ENCODE results near the gene SOST. TPM values are rescaled to one million over a fixed set of nuclear protein-coding genes. Genes with fewer than 3 reads are reported as not detected.

The SOST gene
- total RNA-seq, 1 donor from 2014 or later = not detected

- peak overlapping the region; percentile 21 for H3K4me3 Mint-ChIP-seq (ENCODE audit: unreplicated experiment)
- no peak for TF ChIP-seq EZH2 (IDR thresholded peaks at IDR 0.05; ENCODE audit: insufficient read depth, low read length)
- TF ChIP-seq, protein P1, sequence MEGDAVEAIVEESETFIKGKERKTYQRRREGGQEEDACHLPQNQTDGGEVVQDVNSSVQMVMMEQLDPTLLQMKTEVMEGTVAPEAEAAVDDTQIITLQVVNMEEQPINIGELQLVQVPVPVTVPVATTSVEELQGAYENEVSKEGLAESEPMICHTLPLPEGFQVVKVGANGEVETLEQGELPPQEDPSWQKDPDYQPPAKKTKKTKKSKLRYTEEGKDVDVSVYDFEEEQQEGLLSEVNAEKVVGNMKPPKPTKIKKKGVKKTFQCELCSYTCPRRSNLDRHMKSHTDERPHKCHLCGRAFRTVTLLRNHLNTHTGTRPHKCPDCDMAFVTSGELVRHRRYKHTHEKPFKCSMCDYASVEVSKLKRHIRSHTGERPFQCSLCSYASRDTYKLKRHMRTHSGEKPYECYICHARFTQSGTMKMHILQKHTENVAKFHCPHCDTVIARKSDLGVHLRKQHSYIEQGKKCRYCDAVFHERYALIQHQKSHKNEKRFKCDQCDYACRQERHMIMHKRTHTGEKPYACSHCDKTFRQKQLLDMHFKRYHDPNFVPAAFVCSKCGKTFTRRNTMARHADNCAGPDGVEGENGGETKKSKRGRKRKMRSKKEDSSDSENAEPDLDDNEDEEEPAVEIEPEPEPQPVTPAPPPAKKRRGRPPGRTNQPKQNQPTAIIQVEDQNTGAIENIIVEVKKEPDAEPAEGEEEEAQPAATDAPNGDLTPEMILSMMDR (IDR thresholded peaks at IDR 0.05; ENCODE audit: insufficient read depth, low read depth, low read length) = no peak
- FAIRE-seq (peak; percentile 47), DNase-seq (ENCODE audit: low read depth) (no peak)
- Histone ChIP-seq H3K9ac (ENCODE audit: low read length) (no peak overlapping the region), H3K36me3 (ENCODE audit: insufficient read depth, low read length) (no peaks in the 10 kb centered on the region), H3K4me2 (ENCODE audit: low read length) (no peak overlapping the region), H2AFZ (ENCODE audit: low read depth, low read length) (no peak overlapping the region), H3K79me2 (ENCODE audit: insufficient read depth, low read length) (no peaks in the 10 kb centered on the region), H3K27ac (ENCODE audit: low read depth, low read length) (no peak overlapping the region), H3K27me3 (ENCODE audit: insufficient read depth, low read length) (no peaks in the 10 kb centered on the region), H3K4me1 (ENCODE audit: insufficient read depth, low read length) (peaks cover 6% of the 10 kb centered on the region), H3K4me3 (ENCODE audit: insufficient read depth, low read depth, low read length) (no peak overlapping the region), H3K9me3 (ENCODE audit: insufficient read depth, low read depth, low read length) (no peaks in the 10 kb centered on the region), H4K20me1 (ENCODE audit: insufficient read depth, low read length) (no peaks in the 10 kb centered on the region)
- peaks cover 8% of the 10 kb centered on the region for H3K27me3 Mint-ChIP-seq (ENCODE audit: low read depth, unreplicated experiment)
- H3K36me3 Mint-ChIP-seq (ENCODE audit: low read depth, unreplicated experiment) = no peaks in the 10 kb centered on the region
- no peaks in the 10 kb centered on the region for H3K9me3 Mint-ChIP-seq (ENCODE audit: unreplicated experiment)
- H3K27ac Mint-ChIP-seq (ENCODE audit: unreplicated experiment) = no peak overlapping the region
- peaks cover 22% of the 10 kb centered on the region for H3K4me1 Mint-ChIP-seq (ENCODE audit: low read depth, unreplicated experiment)
These were observed 39.0 kb downstream of the SOST start for GRCh38 chr17:43719578-43719977.

DNA sequence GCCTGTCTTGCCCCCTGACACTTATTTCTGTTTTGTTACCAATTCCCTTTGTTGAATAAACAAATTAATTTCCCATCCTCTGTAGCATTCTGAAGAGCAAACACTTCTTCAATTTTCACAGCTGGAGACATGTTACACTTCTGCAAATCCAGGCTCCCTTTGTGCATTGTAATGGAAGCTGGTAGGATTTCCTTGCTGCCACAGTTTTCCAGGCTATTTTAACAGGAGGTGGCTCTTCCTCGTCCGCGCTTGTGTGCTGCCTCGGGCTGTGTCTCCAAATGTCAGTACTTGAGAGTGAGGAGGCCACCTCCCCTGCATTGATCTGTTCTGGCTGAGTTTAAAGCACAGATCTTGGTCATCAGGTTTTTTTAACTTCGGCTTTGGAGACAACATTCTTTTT lies 40.0 kb downstream of the SOST start:
- H3K79me2 ChIP-seq (ENCODE audit: insufficient read depth, low read length) = no peaks in the 10 kb centered on the region
- no peaks in the 10 kb centered on the region for H3K36me3 ChIP-seq (ENCODE audit: insufficient read depth, low read length)
- H3K27me3 ChIP-seq (ENCODE audit: insufficient read depth, low read length) = no peaks in the 10 kb centered on the region
- no peaks in the 10 kb centered on the region for H3K9me3 ChIP-seq (ENCODE audit: insufficient read depth, low read depth, low read length)
- Mint-ChIP-seq H3K4me1 (ENCODE audit: low read depth, unreplicated experiment) (peaks cover 20% of the 10 kb centered on the region), H3K9me3 (ENCODE audit: unreplicated experiment) (no peaks in the 10 kb centered on the region), H3K36me3 (ENCODE audit: low read depth, unreplicated experiment) (no peaks in the 10 kb centered on the region), H3K4me3 (ENCODE audit: unreplicated experiment) (no peak overlapping the region), H3K27ac (ENCODE audit: unreplicated experiment) (no peak overlapping the region), H3K27me3 (ENCODE audit: low read depth, unreplicated experiment) (peaks cover 8% of the 10 kb centered on the region)
- H2AFZ ChIP-seq (ENCODE audit: low read depth, low read length) = no peak overlapping the region
- no peak overlapping the region for H3K4me2 ChIP-seq (ENCODE audit: low read length)
- FAIRE-seq (no peak), DNase-seq (ENCODE audit: low read depth) (no peak)
- no peaks in the 10 kb centered on the region for H4K20me1 ChIP-seq (ENCODE audit: insufficient read depth, low read length)
- TF ChIP-seq, protein P1 (IDR thresholded peaks at IDR 0.05; ENCODE audit: insufficient read depth, low read depth, low read length) = no peak
- no peak for TF ChIP-seq EZH2 (IDR thresholded peaks at IDR 0.05; ENCODE audit: insufficient read depth, low read length)
- no peak overlapping the region for H3K27ac ChIP-seq (ENCODE audit: low read depth, low read length)
- H3K4me1 ChIP-seq (ENCODE audit: insufficient read depth, low read length) = peaks cover 9% of the 10 kb centered on the region
- no peak overlapping the region for H3K4me3 ChIP-seq (ENCODE audit: insufficient read depth, low read depth, low read length)
- no peak overlapping the region for H3K9ac ChIP-seq (ENCODE audit: low read length)

DNA sequence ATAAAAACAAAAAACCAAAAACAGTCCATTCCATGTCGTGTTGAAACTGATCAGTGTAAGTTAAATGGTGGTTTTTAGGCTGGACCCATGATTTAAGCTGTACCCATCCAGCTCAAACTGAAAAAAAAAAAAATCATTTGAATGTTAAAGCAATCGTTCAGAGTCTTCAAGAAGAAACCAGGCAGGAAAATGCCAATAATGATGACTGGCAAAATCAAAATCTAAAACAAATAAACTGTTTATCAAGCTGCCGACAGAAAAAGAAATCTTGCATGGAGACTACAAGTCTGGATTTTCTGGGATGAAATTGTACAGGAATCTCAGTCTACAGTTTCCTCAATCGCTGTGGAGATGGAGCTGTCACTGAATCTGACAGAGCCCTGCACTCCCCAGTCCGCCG lies 40.7 kb downstream of the SOST start:
- DNase-seq (ENCODE audit: low read depth) = no peak
- no peak for TF ChIP-seq EZH2 (IDR thresholded peaks at IDR 0.05; ENCODE audit: insufficient read depth, low read length)
- TF ChIP-seq, protein P1 (IDR thresholded peaks at IDR 0.05; ENCODE audit: insufficient read depth, low read depth, low read length) = no peak
- H3K9ac ChIP-seq (ENCODE audit: low read length) = no peak overlapping the region
- H3K79me2 ChIP-seq (ENCODE audit: insufficient read depth, low read length) = no peaks in the 10 kb centered on the region
- no peaks in the 10 kb centered on the region for H3K9me3 Mint-ChIP-seq (ENCODE audit: unreplicated experiment)
- H2AFZ ChIP-seq (ENCODE audit: low read depth, low read length) = no peak overlapping the region
- peaks cover 17% of the 10 kb centered on the region for H3K4me1 Mint-ChIP-seq (ENCODE audit: low read depth, unreplicated experiment)
- H3K4me3 Mint-ChIP-seq (ENCODE audit: unreplicated experiment) = no peak overlapping the region
- no peaks in the 10 kb centered on the region for H4K20me1 ChIP-seq (ENCODE audit: insufficient read depth, low read length)
- H3K36me3 Mint-ChIP-seq (ENCODE audit: low read depth, unreplicated experiment) = no peaks in the 10 kb centered on the region
- H3K27me3 Mint-ChIP-seq (ENCODE audit: low read depth, unreplicated experiment) = peaks cover 8% of the 10 kb centered on the region
- H3K9me3 ChIP-seq (ENCODE audit: insufficient read depth, low read depth, low read length) = no peaks in the 10 kb centered on the region
- no peaks in the 10 kb centered on the region for H3K27me3 ChIP-seq (ENCODE audit: insufficient read depth, low read length)
- H3K27ac ChIP-seq (ENCODE audit: low read depth, low read length) = no peak overlapping the region
- H3K4me2 ChIP-seq (ENCODE audit: low read length) = no peak overlapping the region
- no peak overlapping the region for H3K4me3 ChIP-seq (ENCODE audit: insufficient read depth, low read depth, low read length)
- peaks cover 9% of the 10 kb centered on the region for H3K4me1 ChIP-seq (ENCODE audit: insufficient read depth, low read length)
- no peak for FAIRE-seq
- H3K27ac Mint-ChIP-seq (ENCODE audit: unreplicated experiment) = no peak overlapping the region
- no peaks in the 10 kb centered on the region for H3K36me3 ChIP-seq (ENCODE audit: insufficient read depth, low read length)
